Kidney epithelial cell (primary cell): ENCODE measurements around the gene PAX3. TPM values are rescaled to one million over a fixed set of nuclear protein-coding genes. Genes with fewer than 3 reads are reported as not detected.

Source experiments
- DNase-seq: peaks from one replicate; pipeline ENCODE4 v3.0.0-alpha.2; 2010; ENCODE audit warnings: low read depth
- H3K27me3 ChIP-seq: 2 replicates; pipeline ENCODE4 v1.6.0; 2011; ENCODE audit warnings: low read length; ENCODE audit not compliant: control insufficient read depth, insufficient read depth
- H3K36me3 ChIP-seq: 2 replicates; pipeline ENCODE4 v1.5.1; 2011; ENCODE audit warnings: low read length; ENCODE audit not compliant: control insufficient read depth, insufficient read depth
- H3K4me3 ChIP-seq: 2 replicates; pipeline ENCODE4 v1.5.1; 2011; ENCODE audit warnings: low read depth, mild to moderate bottlenecking, control low read depth, low read length
- CTCF ChIP-seq: IDR thresholded peaks from 2 replicates; pipeline ENCODE4 v1.5.1; 2011; ENCODE audit warnings: mild to moderate bottlenecking, moderate library complexity, low read length, control low read depth, inconsistent platforms; ENCODE audit not compliant: insufficient read depth, poor library complexity, severe bottlenecking
- total RNA-seq: library from RNA; depleted of rRNA; stranded (reverse); fragments of >200 nt; gene quantifications from 2 replicates; pipeline ENCODE4 v1.2.3, GENCODE V29; 2015

The PAX3 gene
- total RNA-seq, 1 donor from 2014 or later = not detected

- no peak for TF ChIP-seq CTCF
- Histone ChIP-seq H3K27me3 (peaks cover 68% of the 10 kb centered on the region), H3K4me3 (no peak overlapping the region), H3K36me3 (no peaks in the 10 kb centered on the region)
- no peak for DNase-seq
Measured at GRCh38 chr2:222287862-222288479, 10.8 kb downstream of the PAX3 start.

DNA sequence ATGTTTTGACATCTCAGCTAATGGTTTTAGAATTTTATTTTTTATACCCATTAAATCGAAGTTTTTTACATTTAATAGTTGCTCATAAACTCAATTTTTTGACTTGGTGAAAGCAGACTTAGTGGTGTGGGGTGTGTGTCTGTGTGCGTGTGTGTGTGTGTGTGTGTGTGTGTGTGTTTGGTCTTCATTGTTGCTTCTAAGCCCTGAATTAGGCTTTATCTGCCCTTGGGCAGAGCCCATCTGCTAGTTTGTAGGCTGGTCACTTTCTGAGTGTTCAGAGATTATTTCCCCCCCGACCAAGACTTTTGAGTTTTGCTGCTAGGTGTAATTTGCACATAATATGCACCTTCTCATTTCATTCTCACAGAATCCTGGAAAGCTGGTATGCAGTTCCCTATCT is 14.3 kb downstream of the PAX3 start:
- Histone ChIP-seq H3K27me3 (peaks cover 41% of the 10 kb centered on the region), H3K36me3 (no peaks in the 10 kb centered on the region), H3K4me3 (no peak overlapping the region)
- TF ChIP-seq CTCF = no peak
- DNase-seq = no peak

GRCh38 chr2:222283634-222284033 is 15.2 kb downstream of the PAX3 start:
- H3K27me3 ChIP-seq = peaks cover 33% of the 10 kb centered on the region
- no peaks in the 10 kb centered on the region for H3K36me3 ChIP-seq
- no peak for DNase-seq
- TF ChIP-seq CTCF = no peak
- H3K4me3 ChIP-seq = no peak overlapping the region

GRCh38 chr2:222281506-222281905 is 17.3 kb downstream of the PAX3 start:
- Histone ChIP-seq H3K4me3 (no peak overlapping the region), H3K27me3 (peaks cover 29% of the 10 kb centered on the region), H3K36me3 (no peaks in the 10 kb centered on the region)
- no peak for TF ChIP-seq CTCF
- DNase-seq = no peak

GRCh38 chr2:222280795-222281194 is 18.0 kb downstream of the PAX3 start:
- H3K36me3 ChIP-seq = no peaks in the 10 kb centered on the region
- H3K4me3 ChIP-seq = no peak overlapping the region
- peaks cover 26% of the 10 kb centered on the region for H3K27me3 ChIP-seq
- no peak for TF ChIP-seq CTCF
- DNase-seq = no peak

GRCh38 chr2:222272446-222273015 is 26.3 kb downstream of the PAX3 start:
- Histone ChIP-seq H3K36me3 (no peaks in the 10 kb centered on the region), H3K4me3 (no peak overlapping the region), H3K27me3 (peaks cover 19% of the 10 kb centered on the region)
- no peak for TF ChIP-seq CTCF
- no peak for DNase-seq
